GM21825 (cell line): ENCODE measurements around the gene RBP4.
"Not testable (repeated sequence)": the region's sequence is repeated elsewhere in the genome, so short reads cannot be mapped to it uniquely, and the experiment has no call there.

Source experiments
- ATAC-seq: cut with Tn5 transposase; IDR thresholded peaks from one replicate; pipeline ENCODE4 v1.9.1; 2021; ENCODE audit warnings: mild to moderate bottlenecking, moderate library complexity; ENCODE audit not compliant: unreplicated experiment

The RBP4 gene

DNA sequence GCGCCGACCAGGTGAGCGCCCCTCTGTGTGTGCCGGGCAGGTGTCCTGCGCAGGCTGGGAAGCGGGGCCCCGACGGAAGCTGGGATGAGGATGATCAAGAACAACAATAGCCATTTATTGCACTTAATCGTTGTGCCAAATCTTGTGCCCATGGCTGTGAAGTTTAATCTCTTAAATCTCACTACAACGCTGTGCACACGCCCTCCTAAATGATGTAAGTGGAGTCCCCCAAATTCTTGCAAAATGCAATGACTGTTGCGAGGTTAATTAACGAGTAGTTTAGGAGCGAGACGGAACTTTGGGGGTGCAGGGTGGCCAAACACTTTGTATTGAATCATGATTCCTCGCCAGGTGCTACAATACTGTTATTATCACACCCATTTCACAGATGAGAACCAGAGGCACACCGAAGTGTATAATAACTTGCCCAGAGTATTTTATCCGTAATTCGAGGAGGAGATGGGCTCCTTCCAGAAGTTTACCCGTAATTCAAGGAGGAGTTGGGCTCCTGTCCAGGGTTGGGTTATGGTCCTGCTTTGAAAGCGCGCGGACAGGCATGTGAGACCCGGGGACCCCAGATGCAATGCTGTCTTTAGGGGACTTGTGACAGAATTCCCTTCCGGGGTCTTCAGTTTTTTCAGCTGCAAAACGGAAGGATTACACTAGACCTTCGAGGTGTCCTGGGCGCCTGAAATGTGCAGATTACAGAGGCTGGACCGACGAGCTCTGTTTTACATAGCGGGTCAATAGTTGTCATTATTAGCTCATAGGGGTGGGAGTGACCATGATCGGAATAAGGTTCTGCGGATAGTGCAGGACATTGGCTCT, 33.5 kb downstream of the RBP4 start:
- no peak for ATAC-seq

DNA sequence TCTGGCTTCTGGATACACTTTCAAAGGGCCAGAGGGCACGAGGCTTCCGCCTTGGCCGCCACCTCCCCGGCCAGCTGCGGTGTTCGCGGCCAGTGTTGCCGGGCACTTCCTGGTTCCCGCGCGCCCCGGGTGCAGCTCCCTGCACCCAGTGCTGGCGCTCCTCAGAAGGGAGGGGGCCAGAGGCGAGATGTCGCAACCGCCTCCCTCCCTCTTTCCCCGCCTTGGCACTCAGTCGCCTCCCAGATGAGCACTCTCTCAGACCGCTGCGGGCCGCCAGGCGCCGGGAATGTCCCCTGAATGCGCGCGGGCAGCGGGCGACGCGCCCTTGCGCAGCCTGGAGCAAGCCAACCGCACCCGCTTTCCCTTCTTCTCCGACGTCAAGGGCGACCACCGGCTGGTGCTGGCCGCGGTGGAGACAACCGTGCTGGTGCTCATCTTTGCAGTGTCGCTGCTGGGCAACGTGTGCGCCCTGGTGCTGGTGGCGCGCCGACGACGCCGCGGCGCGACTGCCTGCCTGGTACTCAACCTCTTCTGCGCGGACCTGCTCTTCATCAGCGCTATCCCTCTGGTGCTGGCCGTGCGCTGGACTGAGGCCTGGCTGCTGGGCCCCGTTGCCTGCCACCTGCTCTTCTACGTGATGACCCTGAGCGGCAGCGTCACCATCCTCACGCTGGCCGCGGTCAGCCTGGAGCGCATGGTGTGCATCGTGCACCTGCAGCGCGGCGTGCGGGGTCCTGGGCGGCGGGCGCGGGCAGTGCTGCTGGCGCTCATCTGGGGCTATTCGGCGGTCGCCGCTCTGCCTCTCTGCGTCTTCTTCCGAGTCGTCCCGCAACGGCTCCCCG, 34.4 kb downstream of the RBP4 start, which contains the start of gene FFAR4:
Gene FFAR4 (plus strand): TSS at position 231 of the 842 bp plus-strand sequence. CDS start 56 bp downstream, at position 287.
- no peak for ATAC-seq

DNA sequence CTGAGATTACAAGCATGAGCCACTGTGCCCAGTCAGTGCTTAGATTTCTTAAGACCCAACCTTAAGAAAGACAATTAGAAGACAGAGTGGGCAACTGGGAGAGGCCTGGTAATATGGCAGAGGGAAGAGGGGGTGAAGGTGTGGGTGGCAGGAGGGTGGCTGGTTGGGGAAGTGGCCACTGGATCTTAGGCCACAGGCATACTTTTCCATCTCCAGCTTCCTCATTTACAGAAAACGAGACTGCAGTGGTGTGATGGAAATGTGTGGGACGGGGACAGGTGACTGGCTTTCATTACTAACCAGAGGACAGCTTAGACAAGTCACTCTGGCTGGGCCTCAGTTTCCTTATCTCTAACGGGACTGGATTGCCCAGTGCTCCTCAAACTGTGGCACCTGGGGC, 35.6 kb downstream of the RBP4 start:
- ATAC-seq: no peak

DNA sequence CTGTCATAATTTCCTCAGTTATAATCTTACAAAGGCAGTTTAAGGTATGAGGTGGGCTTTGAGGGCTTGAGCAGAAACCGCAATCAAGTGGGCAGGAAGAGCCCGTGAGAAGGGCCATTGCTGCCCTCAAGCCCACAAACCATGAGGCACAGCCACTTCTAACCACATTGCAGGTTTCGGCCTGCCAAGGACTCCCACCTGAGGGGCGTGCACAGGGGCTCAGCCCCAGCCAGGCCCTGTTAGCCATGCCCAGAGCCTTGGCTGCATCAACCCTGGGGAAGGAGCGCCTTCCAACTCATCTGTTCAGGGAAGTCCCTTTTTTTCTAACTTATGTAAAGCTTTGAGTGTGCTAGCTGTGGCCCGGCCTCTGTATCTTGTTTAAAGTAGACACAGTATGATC, 40.5 kb downstream of the RBP4 start:
- no peak for ATAC-seq

DNA sequence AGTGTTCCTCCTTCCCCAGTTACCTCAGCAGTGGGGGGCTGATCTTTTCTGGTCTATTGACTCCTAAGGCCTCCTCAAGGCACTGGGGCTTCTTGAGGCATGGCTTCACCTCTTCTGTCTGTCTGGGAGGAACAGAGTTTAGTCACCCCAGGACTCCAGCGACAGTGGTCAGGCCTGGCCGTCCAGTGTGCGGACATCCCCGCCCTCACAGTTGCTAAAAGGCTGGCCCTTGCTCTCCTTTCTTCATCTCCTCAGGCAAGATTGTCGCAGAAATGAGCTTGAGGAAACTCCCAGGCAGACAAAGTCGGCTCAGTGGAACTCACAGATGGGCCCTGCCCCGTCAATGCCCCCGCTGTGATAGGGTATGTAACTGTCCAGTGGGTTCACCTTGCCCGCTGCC, 41.5 kb downstream of the RBP4 start:
- no peak for ATAC-seq

DNA sequence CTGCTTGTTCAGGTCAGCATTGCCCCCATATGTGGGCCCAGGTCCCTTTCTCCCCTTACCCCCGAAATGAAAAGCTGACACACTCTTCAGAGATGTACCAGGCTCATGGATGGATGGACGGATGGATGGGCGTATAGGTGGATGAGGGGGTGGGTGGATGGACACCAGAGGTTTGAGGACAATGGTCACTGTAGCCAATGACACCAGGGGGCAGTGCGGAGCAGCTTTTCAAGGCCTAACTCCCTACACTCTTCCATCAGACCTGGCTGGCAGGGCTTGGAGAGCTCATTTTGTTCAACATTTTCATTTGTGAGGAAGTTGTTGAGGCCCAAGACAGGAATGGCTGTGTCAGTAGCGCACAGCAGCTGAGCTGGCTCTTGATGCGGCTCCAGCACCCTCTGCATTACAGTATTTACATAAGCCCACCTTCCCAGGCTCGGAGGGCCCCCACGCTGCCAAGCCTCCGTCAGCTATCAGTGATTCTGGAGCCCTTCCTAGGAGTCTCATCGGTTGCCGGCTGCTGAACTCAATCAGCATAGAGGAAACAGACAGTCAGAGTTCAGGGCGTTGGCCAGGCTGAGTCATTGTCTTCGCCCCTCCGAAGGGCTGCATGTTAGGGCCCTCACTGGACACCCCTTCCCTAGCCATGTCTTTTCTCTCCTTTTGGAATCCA, 46.1 kb downstream of the RBP4 start:
- ATAC-seq: no peak

DNA sequence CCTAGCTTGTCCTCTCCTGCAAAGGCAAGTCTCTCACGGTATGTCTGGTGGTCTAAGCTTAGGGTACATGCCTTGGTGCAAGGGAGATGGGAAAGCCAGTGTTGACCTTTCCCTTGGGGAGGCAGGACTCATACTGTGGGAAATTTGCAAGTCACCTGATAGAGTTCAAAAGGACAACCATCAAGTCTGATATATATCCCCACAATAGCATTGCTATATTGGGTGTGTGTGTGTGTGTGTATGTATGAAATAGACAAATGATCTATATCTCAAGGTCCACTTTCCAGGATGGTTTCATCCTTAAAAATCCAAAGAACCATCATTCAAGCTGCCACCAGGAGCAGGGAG, 46.7 kb downstream of the RBP4 start:
- no peak for ATAC-seq

DNA sequence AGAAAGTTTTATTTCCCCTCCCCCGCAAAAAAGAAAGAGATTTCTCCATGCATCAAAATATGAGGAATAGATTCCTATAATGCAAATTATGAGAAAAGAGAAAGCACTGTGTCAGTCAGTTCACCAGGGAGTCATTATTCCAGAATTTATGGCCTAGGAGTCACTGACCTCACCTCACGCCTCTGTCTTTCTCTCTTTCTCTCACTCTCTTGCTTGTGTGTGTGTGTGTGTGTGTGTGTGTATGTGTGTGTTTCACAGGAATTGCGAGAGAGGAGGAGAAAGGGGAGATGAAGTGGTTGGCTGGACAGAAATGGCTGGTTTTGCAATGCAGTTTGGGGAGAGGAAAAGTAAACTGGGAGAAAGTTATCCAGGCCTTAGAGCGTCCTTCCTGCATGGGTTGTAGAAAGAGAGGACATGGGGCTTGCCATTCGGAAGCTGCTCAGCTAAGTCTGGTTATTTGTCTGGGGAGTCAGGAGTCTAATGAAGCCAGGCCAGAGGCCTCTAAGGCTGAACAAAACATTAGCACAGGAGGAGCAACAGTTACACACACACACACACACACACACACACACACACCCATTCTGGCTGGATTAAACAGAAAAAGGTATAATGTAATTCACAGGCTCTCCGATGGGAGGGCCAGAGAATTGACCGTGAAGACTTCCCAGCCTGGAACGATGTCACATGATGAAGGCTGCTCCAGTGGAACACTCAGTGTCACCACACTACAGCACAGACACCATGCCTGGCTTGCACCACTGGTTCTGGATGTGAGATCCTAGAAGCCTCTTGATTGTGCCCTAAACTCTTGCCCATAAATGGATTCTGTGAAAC, 47.3 kb downstream of the RBP4 start:
- no peak for ATAC-seq

DNA sequence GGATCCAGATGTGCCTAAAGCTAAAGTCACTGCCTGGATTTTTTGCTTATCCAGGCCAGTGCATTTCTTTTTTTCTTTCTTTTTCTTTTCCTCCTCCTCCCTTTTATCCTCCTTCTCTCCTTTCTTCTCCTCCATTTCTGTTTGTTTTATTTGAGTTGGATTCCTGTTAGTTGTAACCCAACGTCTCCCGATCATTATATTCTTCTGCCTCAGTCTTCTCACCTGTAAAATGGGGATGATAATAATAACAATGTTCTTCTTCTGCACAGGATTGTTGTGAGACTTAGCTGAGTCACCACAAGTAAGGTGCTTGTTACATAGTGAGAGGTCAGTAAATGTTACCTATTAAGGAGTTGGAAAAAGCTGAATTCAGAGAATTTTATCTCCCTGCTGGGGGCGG, 48.3 kb downstream of the RBP4 start:
- ATAC-seq: no peak

DNA sequence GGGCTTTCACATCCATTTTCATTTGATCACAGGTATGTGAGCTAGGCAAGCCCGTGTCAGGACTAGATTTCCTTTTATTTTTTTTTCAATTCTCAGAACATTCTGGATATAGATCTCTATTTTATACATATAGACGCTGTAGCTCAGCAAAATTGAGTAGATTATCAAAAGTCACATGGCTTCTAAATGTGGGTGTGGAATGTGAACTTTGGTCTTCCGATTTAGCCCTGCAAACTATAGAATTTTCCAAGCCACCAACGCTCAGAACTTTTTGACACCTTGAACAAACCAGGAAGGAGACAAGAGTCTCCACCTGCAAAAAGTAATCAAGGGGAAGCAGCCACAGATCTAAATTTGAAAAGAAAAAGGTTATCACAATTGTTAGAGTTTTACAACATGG, 50.4 kb downstream of the RBP4 start:
- ATAC-seq: no peak

DNA sequence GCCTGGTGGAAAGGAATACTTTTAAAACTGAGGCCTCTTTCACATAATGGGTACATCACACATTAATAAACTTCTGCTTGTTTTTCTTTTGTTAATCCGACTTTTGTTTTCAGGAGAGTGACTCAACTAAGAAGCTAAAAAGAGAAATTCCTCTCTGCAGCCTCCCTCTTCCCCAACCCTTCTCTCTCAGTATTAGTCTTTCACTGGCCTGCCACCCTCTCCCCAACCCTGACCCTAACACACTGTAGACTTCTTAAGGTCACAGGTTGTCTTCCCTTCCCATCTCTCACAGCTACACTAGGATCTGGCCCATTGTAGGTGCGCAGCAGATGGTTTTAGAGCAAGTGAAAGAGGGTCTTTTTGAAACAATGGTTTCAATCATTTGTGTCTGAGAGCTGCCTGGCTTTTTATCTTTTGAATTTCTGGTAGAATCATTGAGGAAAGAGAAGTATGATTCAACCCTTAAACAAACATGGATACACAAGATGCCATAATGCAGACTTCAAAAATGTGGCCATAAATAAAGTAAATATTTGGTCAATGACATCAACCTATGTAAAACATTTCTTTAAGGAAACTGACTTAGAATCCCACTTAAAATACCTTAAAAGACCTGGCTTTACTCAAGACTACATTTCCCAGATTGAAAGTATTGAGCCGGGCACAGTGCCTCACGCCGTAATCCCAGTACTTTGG, 52.5 kb downstream of the RBP4 start:
- no peak for ATAC-seq

DNA sequence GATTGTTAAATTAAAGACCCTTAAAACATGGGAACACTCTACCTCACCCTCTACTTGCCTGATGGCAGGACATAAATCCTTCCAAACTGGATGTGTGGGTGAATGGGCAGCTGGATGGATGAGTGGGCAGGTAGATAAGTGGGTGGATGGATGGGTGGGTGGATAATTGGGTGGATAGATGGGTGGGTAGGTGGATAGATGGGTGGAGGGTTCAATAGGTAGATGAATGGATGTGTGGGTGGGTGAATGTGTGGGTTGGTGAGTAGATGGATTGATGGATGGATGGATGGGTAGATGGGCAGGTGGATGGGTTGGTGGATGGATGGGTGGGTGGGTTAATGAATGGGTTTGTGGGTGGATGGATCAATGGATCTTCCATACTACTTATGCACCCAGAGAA, 53.5 kb downstream of the RBP4 start:
- ATAC-seq: no peak

DNA sequence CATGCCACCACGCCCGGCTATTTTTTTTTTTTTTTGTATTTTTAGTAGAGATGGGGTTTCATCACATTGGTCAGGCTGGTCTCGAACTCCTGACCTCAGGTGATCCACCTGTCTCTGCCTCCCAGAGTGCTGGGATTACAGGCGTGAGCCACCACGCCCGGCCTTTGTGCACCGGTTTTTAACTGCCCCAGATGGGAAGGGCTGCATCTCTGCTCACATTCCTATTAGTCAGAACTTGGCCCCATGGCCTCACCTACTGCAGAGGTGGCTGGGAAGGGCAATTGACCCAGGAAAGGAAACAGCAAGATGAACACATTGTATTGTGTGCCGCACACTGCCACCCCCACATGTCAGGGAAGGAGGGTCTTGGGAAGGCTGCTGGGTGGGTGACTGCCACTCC, 54.0 kb downstream of the RBP4 start:
- ATAC-seq: not testable (repeated sequence)

DNA sequence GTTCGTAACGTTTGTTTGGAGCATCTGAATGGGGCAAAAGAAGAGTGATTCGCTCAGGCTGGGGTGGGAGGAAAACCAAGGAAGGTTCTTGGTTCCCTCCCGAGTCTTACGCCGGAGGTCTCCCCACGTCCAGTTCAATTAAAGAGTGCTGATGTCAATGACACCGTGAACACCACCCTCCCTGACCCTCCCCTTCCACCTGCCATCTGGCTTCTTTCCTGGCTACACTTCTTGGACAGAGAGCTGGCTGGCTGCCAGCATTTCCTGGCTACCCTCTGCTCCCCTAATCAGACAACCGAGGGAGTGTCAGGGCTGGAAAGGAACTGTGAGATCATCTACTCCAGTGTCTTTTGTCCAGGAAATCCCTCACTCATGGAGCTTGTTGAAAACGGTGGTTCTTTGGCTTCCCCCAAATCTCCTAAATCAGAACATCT, 58.7 kb downstream of the RBP4 start:
- ATAC-seq: no peak
